Keratinocyte (primary cell): Measurements from ENCODE around the gene WNT7B. TPM values are rescaled to one million over a fixed set of nuclear protein-coding genes. Genes with fewer than 3 reads are reported as not detected.

Experiments
- DNase-seq: peaks from one replicate; pipeline ENCODE4 v3.0.0-alpha.2; 2011; ENCODE audit warnings: low read depth, missing footprints, low spot score
- FAIRE-seq: peaks from 2 replicates; lab custom pipeline; 2011; peaks lifted over from hg19 to GRCh38; lab: Jason Lieb, UNC
- H2AFZ ChIP-seq: 2 replicates; pipeline ENCODE4 v1.6.0; 2012; ENCODE audit warnings: low read length, control low read depth, inconsistent platforms; ENCODE audit not compliant: control insufficient read depth
- H3K27ac ChIP-seq: 2 replicates; pipeline ENCODE4 v1.5.1; 2011; ENCODE audit warnings: low read length; ENCODE audit not compliant: control insufficient read depth, insufficient read depth
- H3K27me3 ChIP-seq: 3 replicates; pipeline ENCODE4 v1.6.0; 2011; ENCODE audit warnings: low read length; ENCODE audit not compliant: control insufficient read depth, insufficient read depth; ENCODE audit errors: extremely low read depth
- H3K36me3 ChIP-seq, 2 experiments: 2 replicates in 1 of 2; 3 replicates in 1 of 2; pipeline ENCODE4 v1.5.1; 2011; ENCODE audit warnings: low read length in 2 of 2, mild to moderate bottlenecking in 1 of 2; ENCODE audit not compliant: control insufficient read depth in 2 of 2, insufficient read depth in 2 of 2; ENCODE audit errors: extremely low read depth in 1 of 2
- H3K4me1 ChIP-seq: 3 replicates; pipeline ENCODE4 v1.5.1; 2011; ENCODE audit warnings: low read length; ENCODE audit not compliant: control insufficient read depth, insufficient read depth; ENCODE audit errors: extremely low read depth
- H3K4me2 ChIP-seq: 3 replicates; pipeline ENCODE4 v1.6.0; 2011; ENCODE audit warnings: low read depth, low read length; ENCODE audit not compliant: control insufficient read depth, insufficient read depth; ENCODE audit errors: extremely low read depth
- H3K4me3 ChIP-seq, 3 experiments: fragments of 200-600 bp in 1 of 3; sonication (generic) in 1 of 3; 2 replicates in 2 of 3; 3 replicates in 1 of 3; pipeline ENCODE4 v1.5.1; 2011 to 2016; ENCODE audit warnings: low read length in 3 of 3, mild to moderate bottlenecking in 3 of 3, control low read depth in 2 of 3, inconsistent platforms in 1 of 3, low read depth in 1 of 3, mixed read lengths in 1 of 3, mixed run types in 1 of 3, moderate library complexity in 1 of 3; ENCODE audit not compliant: control insufficient read depth in 2 of 3, insufficient read depth in 2 of 3; ENCODE audit errors: extremely low read depth in 1 of 3
- H3K79me2 ChIP-seq: 2 replicates; pipeline ENCODE4 v1.6.0; 2012; ENCODE audit warnings: low read length; ENCODE audit not compliant: control insufficient read depth, insufficient read depth
- H3K9ac ChIP-seq: 3 replicates; pipeline ENCODE4 v1.6.0; 2011; ENCODE audit warnings: low read length; ENCODE audit not compliant: control insufficient read depth, insufficient read depth; ENCODE audit errors: extremely low read depth
- H3K9me1 ChIP-seq: 3 replicates; pipeline ENCODE4 v1.6.0; 2011; ENCODE audit warnings: low read length; ENCODE audit not compliant: control insufficient read depth, insufficient read depth; ENCODE audit errors: extremely low read depth
- H3K9me3 ChIP-seq: 2 replicates; pipeline ENCODE4 v1.5.1; 2012; ENCODE audit warnings: low read depth, low read length; ENCODE audit not compliant: control insufficient read depth
- H4K20me1 ChIP-seq: 3 replicates; pipeline ENCODE4 v1.6.0; 2011; ENCODE audit warnings: low read length; ENCODE audit not compliant: control insufficient read depth, insufficient read depth; ENCODE audit errors: extremely low read depth
- EZH2 ChIP-seq: IDR thresholded peaks from one replicate; pipeline ENCODE4 v1.6.1; 2012; ENCODE audit warnings: inconsistent platforms, mild to moderate bottlenecking, low read length, moderate library complexity
- dilution Hi-C: fragments of 300-500 bp; cut with MboI; formaldehyde crosslinking; loops from one replicate; pipeline ENCODE4 v1.7.0; 2020; ENCODE audit warnings: low sequenced_read_pairs; ENCODE audit not compliant: extremely low pct_ligation_motif_present
- polyA plus RNA-seq, 5 experiments: library from polyadenylated mRNA; depleted of rRNA in 3 of 5; stranded (reverse) in 3 of 5; stranded (forward) in 1 of 5; unstranded in 1 of 5; fragments of >200 nt; gene quantifications; 1 replicate in 1 of 5; 2 replicates in 3 of 5; 3 replicates in 1 of 5; pipeline versions ENCODE4 v1.2.1 to v1.2.3, GENCODE V29; 2011 to 2012; ENCODE audit warnings: missing spikeins in 2 of 5, low read depth in 1 of 5, low replicate concordance in 1 of 5
- TF ChIP-seq, protein P1 (sequence below), 3 experiments: IDR thresholded peaks in 1 of 3; conservative IDR thresholded peaks in 1 of 3; optimal IDR thresholded peaks in 1 of 3; 2 replicates in 2 of 3; 3 replicates in 1 of 3; pipeline versions ENCODE3 to v1.5.1; 2011; ENCODE audit warnings: low read length in 3 of 3, mild to moderate bottlenecking in 3 of 3, moderate library complexity in 2 of 3, control low read depth in 1 of 3, inconsistent platforms in 1 of 3; ENCODE audit not compliant: insufficient read depth in 2 of 3; ENCODE audit errors: extremely low read depth in 1 of 3

The WNT7B gene
- polyA plus RNA-seq, 1 donor (not counting 4 experiments of a cell fraction or from before 2014, with no cell fraction given), result 1.7 TPM

DNA sequence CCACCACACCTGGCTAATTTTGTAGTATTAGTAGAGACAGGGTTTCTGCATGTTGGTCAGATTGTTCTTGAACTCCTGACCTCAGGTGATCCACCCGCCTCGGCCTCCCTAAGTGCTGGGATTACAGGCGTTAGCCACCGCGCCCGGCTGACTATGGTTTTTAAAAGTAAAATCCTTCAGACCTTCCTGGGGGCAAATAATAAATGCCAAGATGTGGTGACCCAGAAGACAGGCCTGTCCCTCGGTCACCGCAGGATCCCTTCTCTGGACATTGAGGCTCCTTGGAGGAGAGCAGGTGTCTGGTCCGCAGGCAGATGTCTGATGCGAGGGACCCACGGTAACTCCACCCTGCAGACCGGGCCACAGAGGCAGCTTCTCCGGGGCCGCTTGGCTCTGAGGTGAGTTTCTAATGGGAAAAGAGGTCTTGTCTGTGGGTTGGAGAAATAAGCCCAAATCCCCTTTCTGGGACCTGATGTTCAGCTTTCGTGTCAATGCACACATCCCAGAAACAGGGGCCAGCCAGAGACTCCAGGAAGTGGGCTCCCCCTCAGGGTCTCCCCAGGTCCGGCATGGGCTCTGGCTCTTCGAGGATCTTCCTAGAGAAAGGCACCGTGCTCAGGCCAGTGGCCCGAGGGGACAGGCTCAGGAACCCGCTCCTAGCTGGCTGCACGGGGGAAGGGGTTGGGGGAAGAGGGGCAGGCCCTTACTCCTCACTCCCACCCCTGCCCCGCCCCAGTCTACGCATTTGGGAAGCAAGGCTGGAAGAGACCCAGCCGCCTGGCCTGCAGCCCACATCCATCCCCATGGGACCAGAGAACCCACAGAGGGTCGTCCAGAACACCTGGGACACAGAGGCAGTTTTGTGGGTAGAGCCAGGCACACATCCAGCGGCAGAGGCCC lies 100.6 kb downstream of the WNT7B start:
- Histone ChIP-seq H3K9me3 (no peaks in the 10 kb centered on the region), H3K9me1 (no peaks in the 10 kb centered on the region), H2AFZ (no peak overlapping the region), H3K9ac (no peak overlapping the region), H3K27me3 (peaks cover 39% of the 10 kb centered on the region), H3K27ac (no peak overlapping the region), H3K79me2 (no peaks in the 10 kb centered on the region), H3K36me3 (no peaks in the 10 kb centered on the region), H3K4me2 (no peak overlapping the region), H3K4me3 (no peak overlapping the region), H4K20me1 (no peaks in the 10 kb centered on the region), H3K4me1 (no peaks in the 10 kb centered on the region)
- DNase-seq, result no peak
- TF ChIP-seq, protein P1, sequence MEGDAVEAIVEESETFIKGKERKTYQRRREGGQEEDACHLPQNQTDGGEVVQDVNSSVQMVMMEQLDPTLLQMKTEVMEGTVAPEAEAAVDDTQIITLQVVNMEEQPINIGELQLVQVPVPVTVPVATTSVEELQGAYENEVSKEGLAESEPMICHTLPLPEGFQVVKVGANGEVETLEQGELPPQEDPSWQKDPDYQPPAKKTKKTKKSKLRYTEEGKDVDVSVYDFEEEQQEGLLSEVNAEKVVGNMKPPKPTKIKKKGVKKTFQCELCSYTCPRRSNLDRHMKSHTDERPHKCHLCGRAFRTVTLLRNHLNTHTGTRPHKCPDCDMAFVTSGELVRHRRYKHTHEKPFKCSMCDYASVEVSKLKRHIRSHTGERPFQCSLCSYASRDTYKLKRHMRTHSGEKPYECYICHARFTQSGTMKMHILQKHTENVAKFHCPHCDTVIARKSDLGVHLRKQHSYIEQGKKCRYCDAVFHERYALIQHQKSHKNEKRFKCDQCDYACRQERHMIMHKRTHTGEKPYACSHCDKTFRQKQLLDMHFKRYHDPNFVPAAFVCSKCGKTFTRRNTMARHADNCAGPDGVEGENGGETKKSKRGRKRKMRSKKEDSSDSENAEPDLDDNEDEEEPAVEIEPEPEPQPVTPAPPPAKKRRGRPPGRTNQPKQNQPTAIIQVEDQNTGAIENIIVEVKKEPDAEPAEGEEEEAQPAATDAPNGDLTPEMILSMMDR (optimal IDR thresholded peaks at IDR 0.05 in 1 of 3, IDR thresholded peaks at IDR 0.05 in 1 of 3, conservative IDR thresholded peaks at IDR 0.05 in 1 of 3; ENCODE audit: extremely low read depth in 1 of 3, insufficient read depth in 2 of 3, low read length in 3 of 3), result no peak
- TF ChIP-seq EZH2, result no peak
- dilution Hi-C loops, result no loop called here
- no peak for FAIRE-seq

DNA sequence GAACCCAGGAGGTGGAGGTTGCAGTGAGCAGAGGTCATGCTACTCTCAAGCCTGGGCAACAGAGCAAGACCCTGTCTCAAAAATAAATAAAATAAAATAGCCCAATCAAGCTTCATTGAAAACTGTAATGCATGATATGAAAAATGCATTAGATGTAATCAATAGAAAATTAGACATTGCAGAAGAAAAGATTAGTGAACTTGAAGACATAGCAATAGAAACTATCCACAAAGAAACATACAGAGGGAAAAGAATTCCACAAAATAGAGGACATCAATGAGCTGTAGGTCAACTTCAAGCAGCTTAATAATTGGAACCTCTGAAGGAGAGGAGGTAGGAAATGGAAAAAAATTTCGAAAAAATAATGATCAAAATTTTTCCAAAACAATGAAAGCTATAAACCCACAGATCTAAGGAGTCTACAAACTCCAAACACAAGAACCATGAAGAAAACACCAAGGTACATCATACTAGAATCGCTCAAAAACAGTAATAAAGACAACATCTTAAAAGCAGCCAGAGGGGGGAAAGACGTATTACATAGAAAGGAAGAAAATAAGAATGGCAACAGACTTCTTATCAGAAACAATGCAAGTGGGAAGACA lies 104.2 kb downstream of the WNT7B start:
- Histone ChIP-seq H2AFZ (no peak overlapping the region), H3K4me3 (no peak overlapping the region)

More for the DNA sequence above, 104.2 kb downstream of the WNT7B start:
- H3K9me3 ChIP-seq, result no peaks in the 10 kb centered on the region
- TF ChIP-seq, protein P1 (optimal IDR thresholded peaks at IDR 0.05 in 1 of 3, IDR thresholded peaks at IDR 0.05 in 1 of 3, conservative IDR thresholded peaks at IDR 0.05 in 1 of 3; ENCODE audit: extremely low read depth in 1 of 3, insufficient read depth in 2 of 3, low read length in 3 of 3), result no peak
- no peak for TF ChIP-seq EZH2
- dilution Hi-C loops, result no loop called here
- H3K27ac ChIP-seq, result no peak overlapping the region
- peaks cover 6% of the 10 kb centered on the region for H3K4me1 ChIP-seq
- H3K9me1 ChIP-seq, result no peaks in the 10 kb centered on the region
- H3K79me2 ChIP-seq, result no peaks in the 10 kb centered on the region
- H4K20me1 ChIP-seq, result no peaks in the 10 kb centered on the region
- peaks cover 32% of the 10 kb centered on the region for H3K27me3 ChIP-seq
- FAIRE-seq (no peak), DNase-seq (no peak)
- no peaks in the 10 kb centered on the region for H3K36me3 ChIP-seq
- H3K9ac ChIP-seq, result no peak overlapping the region
- no peak overlapping the region for H3K4me2 ChIP-seq
